H1 (cell line): ENCODE results near the gene TNS2. TPM values are rescaled to one million over a fixed set of nuclear protein-coding genes. Genes with fewer than 3 reads are reported as not detected.

Source experiments
- CTCF ChIA-PET: fragments of 300-600 bp; sonication (Branson Sonifier 250); formaldehyde crosslinking; loops from one replicate; lab custom pipeline; 2021; ENCODE audit not compliant: partially characterized antibody; lab: Charles Lee
- POLR2A ChIA-PET: fragments of 300-600 bp; sonication (Branson Sonifier 250); formaldehyde crosslinking; loops from one replicate; lab custom pipeline; 2021; ENCODE audit warnings: inconsistent platforms; ENCODE audit not compliant: partially characterized antibody; lab: Charles Lee
- DNase-seq, 2 experiments: peaks; one replicate each; pipeline versions ENCODE4 v3.0.0 to v3.0.0-alpha.2; 2010 to 2022; ENCODE audit warnings: low spot score in 2 of 2, low read depth in 1 of 2, mixed read lengths in 1 of 2
- FAIRE-seq: peaks from 2 replicates; lab custom pipeline; 2011; peaks lifted over from hg19 to GRCh38; lab: Jason Lieb, UNC
- H2AFZ ChIP-seq: 2 replicates; pipeline ENCODE4 v1.8.1; 2012; ENCODE audit warnings: low read length, inconsistent platforms
- H2AK5ac ChIP-seq: 2 replicates; pipeline ENCODE4 v1.6.1; 2013; ENCODE audit warnings: low read depth, low read length
- H2BK120ac ChIP-seq: replicated peaks from 2 replicates; pipeline ENCODE3; 2013; ENCODE audit warnings: low read depth, low read length, inconsistent platforms
- H2BK12ac ChIP-seq: 2 replicates; pipeline ENCODE4 v1.6.1; 2013; ENCODE audit warnings: low read depth, low read length
- H2BK15ac ChIP-seq: 2 replicates; pipeline ENCODE4 v1.6.1; 2013; ENCODE audit warnings: low read length
- H2BK20ac ChIP-seq: 2 replicates; pipeline ENCODE4 v1.6.1; 2013; ENCODE audit warnings: low read length
- H2BK5ac ChIP-seq: 2 replicates; pipeline ENCODE4 v1.6.1; 2013; ENCODE audit warnings: low read depth, low read length
- H3K14ac ChIP-seq: 2 replicates; pipeline ENCODE4 v1.6.1; 2013; ENCODE audit warnings: inconsistent platforms; ENCODE audit not compliant: insufficient read length
- H3K18ac ChIP-seq: 2 replicates; pipeline ENCODE4 v1.6.1; 2013; ENCODE audit warnings: low read length; ENCODE audit errors: extremely low read depth
- H3K23ac ChIP-seq: 2 replicates; pipeline ENCODE4 v1.6.1; 2013; ENCODE audit warnings: inconsistent platforms; ENCODE audit not compliant: insufficient read length
- H3K23me2 ChIP-seq: 2 replicates; pipeline ENCODE4 v1.6.1; 2013; ENCODE audit warnings: low read depth, low read length
- H3K27ac ChIP-seq: 2 replicates; pipeline ENCODE4 v1.6.1; 2011; ENCODE audit warnings: low read depth, low read length, inconsistent platforms
- H3K27me3 ChIP-seq, 4 experiments: replicated peaks in 1 of 4; 1 replicate in 1 of 4; 2 replicates in 3 of 4; pipeline versions ENCODE4 v1.6.1 to v1.8.1; 2011 to 2013; ENCODE audit warnings: low read length in 3 of 4, mild to moderate bottlenecking in 3 of 4, inconsistent platforms in 2 of 4, mixed read lengths in 2 of 4, moderate library complexity in 1 of 4; ENCODE audit not compliant: control insufficient read depth in 3 of 4, insufficient read depth in 3 of 4; ENCODE audit errors: extremely low read depth in 1 of 4
- H3K36me3 ChIP-seq, 4 experiments: 2 replicates each; pipeline versions ENCODE4 v1.6.1 to v1.8.1; 2011 to 2013; ENCODE audit warnings: mild to moderate bottlenecking in 4 of 4, low read length in 3 of 4, moderate library complexity in 2 of 4, control low read depth in 1 of 4, inconsistent platforms in 1 of 4; ENCODE audit not compliant: insufficient read depth in 4 of 4, control insufficient read depth in 2 of 4
- H3K4ac ChIP-seq: replicated peaks from 2 replicates; pipeline ENCODE3; 2013; ENCODE audit warnings: low read length, low read depth, mixed read lengths, inconsistent platforms; ENCODE audit not compliant: insufficient read length
- H3K4me1 ChIP-seq, 4 experiments: replicated peaks in 1 of 4; 1 replicate in 1 of 4; 2 replicates in 3 of 4; pipeline versions ENCODE4 v1.6.1 to v1.8.1; 2011 to 2013; ENCODE audit warnings: low read length in 3 of 4, inconsistent platforms in 2 of 4, mixed read lengths in 1 of 4; ENCODE audit not compliant: insufficient read depth in 4 of 4, control insufficient read depth in 3 of 4
- H3K4me2 ChIP-seq, 2 experiments: 2 replicates each; pipeline versions ENCODE4 v1.6.1 to v1.8.1; 2011 to 2013; ENCODE audit warnings: low read depth in 2 of 2, low read length in 2 of 2, control low read depth in 1 of 2, inconsistent platforms in 1 of 2, mild to moderate bottlenecking in 1 of 2; ENCODE audit not compliant: insufficient read depth in 1 of 2
- H3K4me3 ChIP-seq, 4 experiments: fragments of 200-600, 300-600 bp in 1 of 4; sonication (generic), shearing (Covaris generic), sonication (Bioruptor Twin) in 1 of 4; 2 replicates each; pipeline versions ENCODE4 v1.5.1 to v1.8.1; 2011 to 2016; ENCODE audit warnings: low read length in 4 of 4, low read depth in 3 of 4, control low read depth in 2 of 4, inconsistent platforms in 2 of 4, mild to moderate bottlenecking in 2 of 4, mixed read lengths in 1 of 4, moderate library complexity in 1 of 4; ENCODE audit not compliant: insufficient read depth in 2 of 4; ENCODE audit errors: extremely low read depth in 1 of 4
- H3K56ac ChIP-seq: replicated peaks from 2 replicates; pipeline ENCODE3; 2013; ENCODE audit warnings: low read depth, mild to moderate bottlenecking, mixed read lengths, low read length, inconsistent platforms; ENCODE audit not compliant: insufficient read length
- H3K79me1 ChIP-seq: 2 replicates; pipeline ENCODE4 v1.6.1; 2013; ENCODE audit warnings: low read depth, low read length, control low read depth
- H3K79me2 ChIP-seq, 2 experiments: 2 replicates each; pipeline versions ENCODE4 v1.6.1 to v1.8.1; 2012 to 2013; ENCODE audit warnings: low read length in 2 of 2, mild to moderate bottlenecking in 2 of 2, inconsistent platforms in 1 of 2; ENCODE audit not compliant: insufficient read depth in 2 of 2, control insufficient read depth in 1 of 2
- H3K9ac ChIP-seq, 4 experiments: replicated peaks in 1 of 4; 1 replicate in 1 of 4; 2 replicates in 3 of 4; pipeline versions ENCODE4 v1.6.1 to v1.8.1; 2011 to 2013; ENCODE audit warnings: low read depth in 3 of 4, low read length in 3 of 4, control low read depth in 2 of 4, mild to moderate bottlenecking in 2 of 4, moderate library complexity in 2 of 4, inconsistent platforms in 1 of 4; ENCODE audit errors: extremely low read depth in 1 of 4
- H3K9me3 ChIP-seq, 2 experiments: 2 replicates each; pipeline versions ENCODE4 v1.6.1 to v1.8.1; 2012 to 2013; ENCODE audit warnings: mild to moderate bottlenecking in 2 of 2, moderate library complexity in 2 of 2, control low read depth in 1 of 2, inconsistent platforms in 1 of 2, low read depth in 1 of 2, low read length in 1 of 2, mixed read lengths in 1 of 2; ENCODE audit not compliant: insufficient read depth in 2 of 2
- H4K20me1 ChIP-seq, 2 experiments: replicated peaks in 1 of 2; 2 replicates each; pipeline versions ENCODE3 to v1.8.1; 2011 to 2013; ENCODE audit warnings: inconsistent platforms in 2 of 2, low read length in 2 of 2, mild to moderate bottlenecking in 1 of 2; ENCODE audit not compliant: insufficient read depth in 2 of 2, control insufficient read depth in 1 of 2
- H4K5ac ChIP-seq: 2 replicates; pipeline ENCODE4 v1.6.1; 2013; ENCODE audit warnings: low read length, low read depth, mixed read lengths, inconsistent platforms; ENCODE audit not compliant: insufficient read length
- H4K8ac ChIP-seq: 2 replicates; pipeline ENCODE4 v1.8.0; 2013; ENCODE audit warnings: mild to moderate bottlenecking, moderate library complexity, low read length, inconsistent platforms; ENCODE audit not compliant: insufficient read depth; ENCODE audit errors: extremely low read depth
- H4K91ac ChIP-seq: replicated peaks from 2 replicates; pipeline ENCODE3; 2013; ENCODE audit warnings: low read length, mixed read lengths, inconsistent platforms; ENCODE audit not compliant: insufficient read length
- ASH2L ChIP-seq: fragments of 200-600, 300-600 bp; sonication (generic); IDR thresholded peaks from one replicate; pipeline ENCODE4 v1.7.1; 2017; ENCODE audit warnings: low read length
- ATF3 ChIP-seq: IDR thresholded peaks from 2 replicates; pipeline ENCODE4 v1.6.1; 2011; ENCODE audit warnings: low read depth, mild to moderate bottlenecking, low read length; ENCODE audit not compliant: insufficient read depth
- E2F6 ChIP-seq: IDR thresholded peaks from 2 replicates; pipeline ENCODE4 v1.6.1; 2012; ENCODE audit warnings: inconsistent platforms
- HDAC6 ChIP-seq: IDR thresholded peaks from one replicate; pipeline ENCODE4 v1.7.1; 2012; ENCODE audit warnings: low read depth, mild to moderate bottlenecking, inconsistent platforms, low read length, moderate library complexity
- KDM4A ChIP-seq: IDR thresholded peaks from one replicate; pipeline ENCODE4 v1.7.1; 2012; ENCODE audit warnings: low read depth, mild to moderate bottlenecking, moderate library complexity, low read length, inconsistent platforms; ENCODE audit not compliant: severe bottlenecking
- NANOG ChIP-seq: IDR thresholded peaks from 2 replicates; pipeline ENCODE4 v1.6.1; 2011; ENCODE audit warnings: low read length, low read depth, mild to moderate bottlenecking, inconsistent platforms; ENCODE audit not compliant: insufficient read depth, poor library complexity, severe bottlenecking
- RBBP5 ChIP-seq: IDR thresholded peaks from 2 replicates; pipeline ENCODE4 v1.7.1; 2012; ENCODE audit warnings: low read depth, mild to moderate bottlenecking, inconsistent platforms, low read length, moderate library complexity, borderline replicate concordance
- RFX5 ChIP-seq: IDR thresholded peaks from 2 replicates; pipeline ENCODE4 v1.6.1; 2011; ENCODE audit warnings: low read depth, low read length, improper control_type of control experiment, borderline replicate concordance
- TEAD4 ChIP-seq: IDR thresholded peaks from 2 replicates; pipeline ENCODE4 v1.6.1; 2012; ENCODE audit warnings: low read depth, low read length, inconsistent platforms, mixed read lengths
- WGBS, 2 experiments: shearing (Covaris generic) in 1 of 2; methylation state at CpG; one replicate each; pipeline versions ENCODE4 v1.1.6 to v1.1.7; 2013 to 2015; ENCODE audit warnings: low lambda C conversion rate in 2 of 2, mixed read lengths in 2 of 2, inconsistent platforms in 1 of 2, low coverage in 1 of 2, missing lambda C conversion rate in 1 of 2; ENCODE audit not compliant: insufficient replicate concordance in 2 of 2, insufficient coverage in 1 of 2, insufficient read length in 1 of 2; ENCODE audit errors: extremely low coverage in 1 of 2, missing lambda C conversion rate in 1 of 2; 5-methylcytosine and 5-hydroxymethylcytosine counted together
- polyA plus RNA-seq, 7 experiments: library from polyadenylated mRNA; depleted of rRNA in 3 of 7; stranded (reverse) in 5 of 7; unstranded in 2 of 7; fragments of >200 nt in 5 of 7; fragments of 200-250 nt in 2 of 7; gene quantifications; 1 replicate in 5 of 7; 2 replicates in 1 of 7; 4 replicates in 1 of 7; pipeline versions ENCODE4 v1.2.1 to v1.2.3, GENCODE V29; 2011 to 2013; ENCODE audit warnings: missing spikeins in 2 of 7, mixed read lengths in 2 of 7
- total RNA-seq: library from RNA; stranded (reverse); fragmentation: NEBNext Ultra II Directional; extraction: Animal tissue kit (Norgen Biotek cat#: 25700); gene quantifications from 2 replicates; pipeline ENCODE4 v1.2.1, GENCODE V29; 2021

TNS2 gene
- total and polyA plus RNA-seq, 2 of the 8 experiments (the other 6 are each of a cell fraction or from before 2014, with no cell fraction given): 2.8 to 4.7 TPM

- Histone ChIP-seq H4K20me1 (peaks cover 12 to 18% of the 10 kb centered on the region in 2 experiments), H2AFZ (0 out of 2 replicates have a peak overlapping the region, but pooled peaks have one; percentile 45), H2AK5ac (no peak overlapping the region), H3K79me2 (no peaks in the 10 kb centered on the region), H3K4me1 (peaks cover 4 to 30% (median 23%) of the 10 kb centered on the region in 4 experiments), H4K8ac (no peak overlapping the region; the same call in 1 of the 2 replicates), H3K23me2 (peaks cover 15% of the 10 kb centered on the region), H3K4ac (no peak overlapping the region), H4K5ac (peak overlapping the region; percentile 91), H3K56ac (peak overlapping the region; percentile 89), H3K4me2 (peak overlapping the region; percentile 64 to 78), H4K91ac (peak overlapping the region; percentile 77), H3K18ac (no peak overlapping the region), H2BK12ac (peak overlapping the region; percentile 75; the same call in 1 of the 2 replicates), H3K27me3 (peaks cover 0 to 12% (median 3%) of the 10 kb centered on the region in 4 experiments; a peak in 4 of 7 replicates), H2BK5ac (peak overlapping the region; percentile 92; the same call in 1 of the 2 replicates), H3K9me3 (no peaks in the 10 kb centered on the region), H2BK120ac (no peak overlapping the region), H3K36me3 (peaks cover 0 to 5% (median 0%) of the 10 kb centered on the region in 4 experiments; a peak in 1 of 8 replicates), H3K27ac (peak overlapping the region; percentile 75; the same call in 1 of the 2 replicates), H2BK20ac (peak overlapping the region; percentile 15; the same call in 1 of the 2 replicates), H3K4me3 (peak overlapping the region; percentile 82 to 86 (median 84)), H3K79me1 (peaks cover 8% of the 10 kb centered on the region; the same call in 1 of the 2 replicates), H2BK15ac (no peak overlapping the region), H3K23ac (no peak overlapping the region), H3K9ac (peak overlapping the region in 3 of 4 experiments; percentile 53 to 70 (median 65); a peak in 5 of 7 replicates), H3K14ac (no peak overlapping the region)
- peak; percentile 87 to 97 for DNase-seq
- ChIA-PET POLR2A (interaction anchor here (0.8 to 35.6 kb wide), 11 partner anchors 11 to 165 kb away, joined by 3 to 711 read pairs (median 4); partner anchors contain the start of genes EIF4B, IGFBP6, KRT8 and ZNF740), CTCF (interaction anchor here (0.6 to 15.7 kb wide), 36 partner anchors 8 to 407 kb away, joined by 3 to 258 read pairs (median 4); partner anchors contain the start of genes IGFBP6 and SOAT2)
- 8% methylated on average over 41 of the region's 48 CpGs; no CpG with 5 or more reads in 1 of the 2 experiments for WGBS, 2 experiments
- FAIRE-seq: no peak
- TF ChIP-seq RBBP5 (peak; percentile 40; the same call in 1 of the 2 replicates), NANOG (no peak), KDM4A (peak; percentile 84), E2F6 (peak; percentile 37; the same call in 1 of the 2 replicates), ATF3 (no peak), TEAD4 (no peak), HDAC6 (no peak), RFX5 (no peak), ASH2L (no peak)
Observed at GRCh38 chr12:53054112-53054878, 4.4 kb downstream of the TNS2 start.
